Lower lobe of right lung (tissue), 2 donors: ENCODE data around the gene NXPH1. TPM values are rescaled to one million over a fixed set of nuclear protein-coding genes. Genes with fewer than 3 reads are reported as not detected.

Source experiments
- ATAC-seq, 2 donors: fragments of 200-7000 bp; cut with Tn5 transposase; one replicate each; pipeline ENCODE4 v1.9.1; 2020 to 2022; ENCODE audit warnings: mild to moderate bottlenecking in 2 of 2, moderate library complexity in 2 of 2
- DNase-seq: peaks from one replicate; pipeline ENCODE4 v3.0.0-alpha.2; 2020
- H3K27ac ChIP-seq: fragments of 200-600 bp; one replicate; pipeline ENCODE4 v1.8.0; 2022
- H3K27me3 ChIP-seq: fragments of 200-600 bp; one replicate; pipeline ENCODE4 v1.8.0; 2022; ENCODE audit warnings: low read depth
- H3K36me3 ChIP-seq: fragments of 200-600 bp; one replicate; pipeline ENCODE4 v1.8.0; 2022; ENCODE audit warnings: mild to moderate bottlenecking
- H3K4me1 ChIP-seq: fragments of 200-600 bp; one replicate; pipeline ENCODE4 v1.8.0; 2022
- H3K4me3 ChIP-seq: fragments of 200-600 bp; one replicate; pipeline ENCODE4 v1.8.0; 2022; ENCODE audit warnings: mild to moderate bottlenecking
- H3K9me3 ChIP-seq: fragments of 200-600 bp; one replicate; pipeline ENCODE4 v1.8.0; 2022
- intact Hi-C: fragments of 100-400 bp; cut with DNase I; formaldehyde crosslinking; loops from one replicate; pipeline ENCODE4 v1.11.0; 2022
- total RNA-seq: library from RNA; stranded (reverse); fragmentation: NEBNext Ultra II Directional; extraction: Animal tissue kit (Norgen Biotek cat#: 25700); gene quantifications from one replicate; pipeline ENCODE4 v1.2.1, GENCODE V29; 2021
- TF ChIP-seq, protein P1 (sequence below): fragments of 200-600 bp; IDR thresholded peaks from one replicate; pipeline ENCODE4 v1.8.0; 2022; ENCODE audit warnings: antibody characterized with exemption, mild to moderate bottlenecking
- donor health status: DM: no; HTN: yes; CAD: no; lungs with severe emphysema.

NXPH1 gene
- total RNA-seq, 1 donor from 2014 or later = not detected

GRCh38 chr7:8612584-8612983, 179.2 kb downstream of the NXPH1 start:
- Histone ChIP-seq H3K36me3 (no peaks in the 10 kb centered on the region), H3K4me1 (no peaks in the 10 kb centered on the region), H3K27me3 (no peaks in the 10 kb centered on the region), H3K4me3 (no peak overlapping the region), H3K9me3 (no peaks in the 10 kb centered on the region), H3K27ac (no peak overlapping the region)
- ATAC-seq (no peak), DNase-seq (no peak)
- intact Hi-C loops = no loop called here
- TF ChIP-seq, protein P1, sequence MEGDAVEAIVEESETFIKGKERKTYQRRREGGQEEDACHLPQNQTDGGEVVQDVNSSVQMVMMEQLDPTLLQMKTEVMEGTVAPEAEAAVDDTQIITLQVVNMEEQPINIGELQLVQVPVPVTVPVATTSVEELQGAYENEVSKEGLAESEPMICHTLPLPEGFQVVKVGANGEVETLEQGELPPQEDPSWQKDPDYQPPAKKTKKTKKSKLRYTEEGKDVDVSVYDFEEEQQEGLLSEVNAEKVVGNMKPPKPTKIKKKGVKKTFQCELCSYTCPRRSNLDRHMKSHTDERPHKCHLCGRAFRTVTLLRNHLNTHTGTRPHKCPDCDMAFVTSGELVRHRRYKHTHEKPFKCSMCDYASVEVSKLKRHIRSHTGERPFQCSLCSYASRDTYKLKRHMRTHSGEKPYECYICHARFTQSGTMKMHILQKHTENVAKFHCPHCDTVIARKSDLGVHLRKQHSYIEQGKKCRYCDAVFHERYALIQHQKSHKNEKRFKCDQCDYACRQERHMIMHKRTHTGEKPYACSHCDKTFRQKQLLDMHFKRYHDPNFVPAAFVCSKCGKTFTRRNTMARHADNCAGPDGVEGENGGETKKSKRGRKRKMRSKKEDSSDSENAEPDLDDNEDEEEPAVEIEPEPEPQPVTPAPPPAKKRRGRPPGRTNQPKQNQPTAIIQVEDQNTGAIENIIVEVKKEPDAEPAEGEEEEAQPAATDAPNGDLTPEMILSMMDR = no peak

- no peak overlapping the region for H3K4me3 ChIP-seq
- H3K4me1 ChIP-seq = no peaks in the 10 kb centered on the region
- DNase-seq (no peak), ATAC-seq (no peak)
- no peaks in the 10 kb centered on the region for H3K27me3 ChIP-seq
- no peaks in the 10 kb centered on the region for H3K9me3 ChIP-seq
- TF ChIP-seq, protein P1 = no peak
- no peaks in the 10 kb centered on the region for H3K36me3 ChIP-seq
- no peak overlapping the region for H3K27ac ChIP-seq
- intact Hi-C loops = no loop called here
These were observed 179.8 kb downstream of the NXPH1 start for GRCh38 chr7:8613191-8613590.

GRCh38 chr7:8615019-8615418, 181.6 kb downstream of the NXPH1 start:
- no peaks in the 10 kb centered on the region for H3K36me3 ChIP-seq
- no peaks in the 10 kb centered on the region for H3K27me3 ChIP-seq
- intact Hi-C loops = no loop called here
- H3K27ac ChIP-seq = no peak overlapping the region
- no peak overlapping the region for H3K4me3 ChIP-seq
- H3K4me1 ChIP-seq = no peaks in the 10 kb centered on the region
- no peak for ATAC-seq
- H3K9me3 ChIP-seq = no peaks in the 10 kb centered on the region
- TF ChIP-seq, protein P1 = no peak
- no peak for DNase-seq

DNA sequence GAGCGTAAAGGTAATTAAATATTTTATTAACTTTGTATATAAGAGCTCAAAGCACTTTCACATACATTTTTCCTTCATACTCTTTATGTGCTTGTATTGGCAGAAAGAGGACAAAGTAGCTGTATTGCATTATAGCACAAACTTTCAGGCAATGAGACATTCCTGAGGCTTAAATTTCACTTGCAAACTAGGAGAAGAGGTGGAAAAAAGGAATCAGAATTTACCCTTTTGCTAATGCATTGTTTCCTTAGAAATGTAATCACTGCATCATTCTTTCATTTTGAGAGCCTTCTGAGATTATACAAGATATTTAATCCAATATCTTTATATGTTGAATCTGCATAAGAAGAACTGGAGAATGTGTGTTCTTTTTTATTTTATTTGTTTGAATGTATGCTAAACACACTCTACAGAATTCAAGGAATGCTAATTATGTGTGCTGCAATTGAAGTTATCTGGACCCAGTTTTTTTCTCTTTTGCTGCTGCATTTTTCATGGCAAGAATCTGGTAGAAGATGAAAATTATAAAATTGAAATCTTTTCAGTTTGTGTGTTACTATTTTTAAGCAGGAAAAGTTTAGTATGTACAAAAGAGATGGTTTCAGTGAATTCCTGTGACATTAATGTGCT, 185.1 kb downstream of the NXPH1 start:
- Histone ChIP-seq H3K9me3 (no peaks in the 10 kb centered on the region), H3K27ac (no peak overlapping the region), H3K27me3 (no peaks in the 10 kb centered on the region), H3K4me3 (no peak overlapping the region), H3K36me3 (no peaks in the 10 kb centered on the region), H3K4me1 (no peaks in the 10 kb centered on the region)
- TF ChIP-seq, protein P1 = no peak
- ATAC-seq = no peak
- no peak for DNase-seq
- intact Hi-C loops = no loop called here

GRCh38 chr7:8620169-8620568, 186.8 kb downstream of the NXPH1 start:
- no peak overlapping the region for H3K4me3 ChIP-seq
- no peak for ATAC-seq
- no peaks in the 10 kb centered on the region for H3K4me1 ChIP-seq
- no peaks in the 10 kb centered on the region for H3K27me3 ChIP-seq
- TF ChIP-seq, protein P1 = no peak
- DNase-seq = no peak
- H3K27ac ChIP-seq = no peak overlapping the region
- intact Hi-C loops = no loop called here
- no peaks in the 10 kb centered on the region for H3K9me3 ChIP-seq
- no peaks in the 10 kb centered on the region for H3K36me3 ChIP-seq
